Ovary (tissue), 3 donors: ENCODE measurements around the gene DLK2.

Source experiments
- CTCF ChIP-seq, 3 donors: fragments of 450-650 bp in 2 of 3; fragments of 200-600 bp in 1 of 3; IDR thresholded peaks; one replicate each; pipeline versions ENCODE4 v1.5.1 to v1.8.0; 2016 to 2022; ENCODE audit warnings: antibody characterized with exemption in 3 of 3, mild to moderate bottlenecking in 1 of 3
- EP300 ChIP-seq: sonication (generic); formaldehyde crosslinking; IDR thresholded peaks from one replicate; pipeline ENCODE4 v1.6.1; 2017; ENCODE audit warnings: antibody characterized with exemption
- POLR2A ChIP-seq: fragments of 450-650 bp; IDR thresholded peaks from one replicate; pipeline ENCODE4 v1.6.1; 2017; ENCODE audit warnings: antibody characterized with exemption, mild to moderate bottlenecking, moderate library complexity
- donor health status: DM: no; HTN: no; CAD: no.

GRCh38 chr6:43428112-43428570 is 27.2 kb downstream of the DLK2 start:
- TF ChIP-seq CTCF (IDR thresholded peaks at IDR 0.05) = no peak
- TF ChIP-seq EP300 = no peak
- TF ChIP-seq POLR2A = no peak
